PC-9 (cell line): Measurements from ENCODE around the gene GHITM.
"Not testable (repeated sequence)": the region's sequence is repeated elsewhere in the genome, so short reads cannot be mapped to it uniquely, and the experiment has no call there.

ENCODE experiments used
- CTCF ChIP-seq: fragments of 200-600 bp; sonication (generic); conservative IDR thresholded peaks from 2 replicates; pipeline ENCODE4 v1.6.1; 2017; ENCODE audit warnings: mixed run types, antibody characterized with exemption, mild to moderate bottlenecking, moderate library complexity
- EZH2 ChIP-seq: fragments of 200-600 bp; sonication (generic); IDR thresholded peaks from 2 replicates; pipeline ENCODE4 v1.8.0; 2017; ENCODE audit warnings: antibody characterized with exemption, low read depth

GRCh38 chr10:84125910-84126784 is 13.2 kb upstream of the GHITM start:
- TF ChIP-seq EZH2, CTCF: not testable (repeated sequence)
